B cell (primary cell): ENCODE data around the gene RAB42. TPM values are rescaled to one million over a fixed set of nuclear protein-coding genes. Genes with fewer than 3 reads are reported as not detected.

ENCODE experiments used
- ATAC-seq: fragments of 200-7000 bp; cut with Tn5 transposase; one replicate; pipeline ENCODE4 v1.10.0; 2021; ENCODE audit warnings: low read depth, mild to moderate bottlenecking, moderate number of reproducible peaks, moderate library complexity
- CTCF ChIA-PET: fragments of 350-600 bp; sonication (Branson Sonifier 250); formaldehyde crosslinking; loops from one replicate; lab custom pipeline; 2021; ENCODE audit warnings: antibody characterized with exemption, inconsistent platforms; lab: Charles Lee
- POLR2A ChIA-PET: fragments of 350-600 bp; sonication (Branson Sonifier 250); formaldehyde crosslinking; loops from one replicate; lab custom pipeline; 2021; ENCODE audit warnings: antibody characterized with exemption; lab: Charles Lee
- DNase-seq: peaks from one replicate; pipeline ENCODE4 v3.0.0; 2013
- H2AFZ ChIP-seq: 2 replicates; pipeline ENCODE4 v1.6.1; 2012; ENCODE audit warnings: mild to moderate bottlenecking, low read depth, low read length; ENCODE audit not compliant: insufficient read depth, poor library complexity, severe bottlenecking
- H3K27ac ChIP-seq, 2 donors: 1 replicate in 1 of 2; 2 replicates in 1 of 2; pipeline ENCODE4 v1.5.1; 2012 to 2013; ENCODE audit warnings: low read length in 2 of 2, mild to moderate bottlenecking in 2 of 2, moderate library complexity in 1 of 2
- H3K27me3 ChIP-seq, 4 experiments: fragments of 200-600 bp in 1 of 4; sonication (generic) in 1 of 4; replicated peaks in 1 of 4; 1 replicate in 2 of 4; 2 replicates in 2 of 4; pipeline versions ENCODE4 v1.6.1 to v1.7.0; 2013 to 2016; ENCODE audit warnings: low read length in 3 of 4, mild to moderate bottlenecking in 2 of 4, mixed read lengths in 1 of 4, moderate library complexity in 1 of 4; ENCODE audit not compliant: insufficient read depth in 4 of 4, control insufficient read depth in 3 of 4; ENCODE audit errors: control extremely low read depth in 1 of 4
- H3K36me3 ChIP-seq, 2 experiments: replicated peaks in 1 of 2; 1 replicate in 1 of 2; 2 replicates in 1 of 2; pipeline versions ENCODE4 v1.6.1 to v1.7.1; 2013; ENCODE audit warnings: low read length in 1 of 2; ENCODE audit not compliant: insufficient read depth in 2 of 2, control insufficient read depth in 1 of 2; ENCODE audit errors: control extremely low read depth in 1 of 2, extremely low read depth in 1 of 2
- H3K4me1 ChIP-seq, 2 donors: fragments of 200-600 bp in 1 of 2; sonication (generic) in 1 of 2; 1 replicate in 1 of 2; 2 replicates in 1 of 2; pipeline versions ENCODE4 v1.5.1 to v1.6.1; 2013 to 2017; ENCODE audit warnings: low read length in 2 of 2; ENCODE audit not compliant: control insufficient read depth in 2 of 2, insufficient read depth in 2 of 2
- H3K4me2 ChIP-seq: replicated peaks from 2 replicates; pipeline ENCODE3; 2012; ENCODE audit warnings: mild to moderate bottlenecking, low read depth, low read length; ENCODE audit not compliant: poor library complexity, severe bottlenecking
- H3K4me3 ChIP-seq, 5 experiments: fragments of 200-600 bp in 1 of 5; sonication (generic) in 1 of 5; 1 replicate in 3 of 5; 2 replicates in 2 of 5; pipeline versions ENCODE4 v1.5.1 to v1.7.0; 2011 to 2016; ENCODE audit warnings: low read length in 4 of 5, mild to moderate bottlenecking in 4 of 5, low read depth in 2 of 5, control low read depth in 1 of 5, moderate library complexity in 1 of 5; ENCODE audit not compliant: insufficient read depth in 1 of 5; ENCODE audit errors: control extremely low read depth in 1 of 5, extremely low read depth in 1 of 5
- H3K79me2 ChIP-seq: fragments of 200-600 bp; sonication (generic); one replicate; pipeline ENCODE4 v1.6.0; 2016; ENCODE audit warnings: low read length; ENCODE audit not compliant: control insufficient read depth, insufficient read depth
- H3K9ac ChIP-seq: fragments of 200-600 bp; sonication (generic); 2 replicates; pipeline ENCODE4 v1.6.1; 2017; ENCODE audit warnings: mild to moderate bottlenecking, low read length, moderate library complexity
- H3K9me3 ChIP-seq, 3 donors: one replicate each; pipeline versions ENCODE4 v1.6.1 to v1.7.1; 2013; ENCODE audit warnings: low read length in 2 of 3; ENCODE audit not compliant: control insufficient read depth in 2 of 3, insufficient read depth in 1 of 3; ENCODE audit errors: control extremely low read depth in 1 of 3
- H4K20me1 ChIP-seq: 2 replicates; pipeline ENCODE4 v1.6.0; 2012; ENCODE audit warnings: mild to moderate bottlenecking, low read length; ENCODE audit not compliant: insufficient read depth, control insufficient read depth, poor library complexity, severe bottlenecking
- H3K27ac Mint-ChIP-seq: one replicate; pipeline ENCODE4 v1.8.0; 2021; ENCODE audit warnings: mixed read lengths
- H3K27me3 Mint-ChIP-seq: one replicate; pipeline ENCODE4 v1.8.0; 2021; ENCODE audit warnings: mixed read lengths
- H3K4me1 Mint-ChIP-seq: one replicate; pipeline ENCODE4 v1.8.0; 2021; ENCODE audit warnings: mixed read lengths
- H3K4me3 Mint-ChIP-seq: one replicate; pipeline ENCODE4 v1.8.0; 2021; ENCODE audit warnings: mixed read lengths
- H3K9me3 Mint-ChIP-seq: one replicate; pipeline ENCODE4 v1.8.0; 2022; ENCODE audit warnings: mixed read lengths; ENCODE audit not compliant: insufficient read depth
- EZH2 ChIP-seq: IDR thresholded peaks from 2 replicates; pipeline ENCODE4 v1.6.1; 2012; ENCODE audit warnings: borderline replicate concordance, low read depth, mild to moderate bottlenecking, moderate library complexity, low read length; ENCODE audit not compliant: insufficient read depth, poor library complexity, severe bottlenecking
- WGBS: methylation state at CpG from one replicate; pipeline ENCODE4 v1.1.5; 2013; ENCODE audit warnings: missing lambda C conversion rate; ENCODE audit not compliant: insufficient coverage; 5-methylcytosine and 5-hydroxymethylcytosine counted together
- intact Hi-C: fragments of 100-400 bp; cut with micrococcal nuclease; formaldehyde crosslinking; loops from one replicate; pipeline ENCODE4 v1.10.0; 2022
- polyA plus RNA-seq: library from polyadenylated mRNA; depleted of rRNA; stranded (reverse); fragments of >200 nt; gene quantifications from 2 replicates; pipeline ENCODE4 v1.2.3, GENCODE V29; 2012
- total RNA-seq, 2 donors: library from RNA; stranded (reverse); fragments of 120-200 nt in 1 of 2; gene quantifications; 1 replicate in 1 of 2; 2 replicates in 1 of 2; pipeline versions ENCODE4 v1.2.3 to v1.2.4, GENCODE V29; 2013 to 2022
- TF ChIP-seq, protein P1 (sequence below): fragments of 200-600 bp; IDR thresholded peaks from one replicate; pipeline ENCODE4 v1.8.0; 2022; ENCODE audit warnings: antibody characterized with exemption, mild to moderate bottlenecking

The RAB42 gene
- total and polyA plus RNA-seq, 2 donors (not counting 1 experiment from before 2014, with no cell fraction given), result not detected

- Histone ChIP-seq H3K4me1 (peaks cover 0 to 11% of the 10 kb centered on the region in 2 donors), H3K9ac (no peak overlapping the region), H3K9me3 (no peaks in the 10 kb centered on the region), H3K4me2 (no peak overlapping the region), H4K20me1 (no peaks in the 10 kb centered on the region), H2AFZ (no peak overlapping the region), H3K27me3 (no peaks in the 10 kb centered on the region), H3K36me3 (no peaks in the 10 kb centered on the region), H3K4me3 (no peak overlapping the region), H3K79me2 (peaks cover 10% of the 10 kb centered on the region), H3K27ac (no peak overlapping the region)
- ATAC-seq (no peak), DNase-seq (no peak)
- Mint-ChIP-seq H3K4me1 (peaks cover 10% of the 10 kb centered on the region), H3K4me3 (no peak overlapping the region), H3K9me3 (no peaks in the 10 kb centered on the region), H3K27ac (no peak overlapping the region), H3K27me3 (no peaks in the 10 kb centered on the region)
- CTCF ChIA-PET, result no interaction called here
- intact Hi-C loops, result no loop called here
- no CpG with 5 or more reads among the region's 3 CpGs for WGBS
- no peak for TF ChIP-seq EZH2
- TF ChIP-seq, protein P1, sequence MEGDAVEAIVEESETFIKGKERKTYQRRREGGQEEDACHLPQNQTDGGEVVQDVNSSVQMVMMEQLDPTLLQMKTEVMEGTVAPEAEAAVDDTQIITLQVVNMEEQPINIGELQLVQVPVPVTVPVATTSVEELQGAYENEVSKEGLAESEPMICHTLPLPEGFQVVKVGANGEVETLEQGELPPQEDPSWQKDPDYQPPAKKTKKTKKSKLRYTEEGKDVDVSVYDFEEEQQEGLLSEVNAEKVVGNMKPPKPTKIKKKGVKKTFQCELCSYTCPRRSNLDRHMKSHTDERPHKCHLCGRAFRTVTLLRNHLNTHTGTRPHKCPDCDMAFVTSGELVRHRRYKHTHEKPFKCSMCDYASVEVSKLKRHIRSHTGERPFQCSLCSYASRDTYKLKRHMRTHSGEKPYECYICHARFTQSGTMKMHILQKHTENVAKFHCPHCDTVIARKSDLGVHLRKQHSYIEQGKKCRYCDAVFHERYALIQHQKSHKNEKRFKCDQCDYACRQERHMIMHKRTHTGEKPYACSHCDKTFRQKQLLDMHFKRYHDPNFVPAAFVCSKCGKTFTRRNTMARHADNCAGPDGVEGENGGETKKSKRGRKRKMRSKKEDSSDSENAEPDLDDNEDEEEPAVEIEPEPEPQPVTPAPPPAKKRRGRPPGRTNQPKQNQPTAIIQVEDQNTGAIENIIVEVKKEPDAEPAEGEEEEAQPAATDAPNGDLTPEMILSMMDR, result no peak
- POLR2A ChIA-PET, result no interaction called here
These were observed 43.7 kb upstream of the RAB42 start for GRCh38 chr1:28548318-28548717.

GRCh38 chr1:28551381-28551780 is 40.7 kb upstream of the RAB42 start:
- Histone ChIP-seq H3K9ac (no peak overlapping the region), H3K4me1 (peaks cover 5 to 17% of the 10 kb centered on the region in 2 donors), H2AFZ (peak overlapping the region; percentile 94), H3K79me2 (peaks cover 14% of the 10 kb centered on the region), H3K9me3 (no peaks in the 10 kb centered on the region), H3K27ac (peak overlapping the region in 1 of 2 donors; percentile 86), H3K4me3 (no peak overlapping the region), H3K36me3 (peaks cover 0 to 10% of the 10 kb centered on the region in 2 experiments), H4K20me1 (no peaks in the 10 kb centered on the region), H3K4me2 (no peak overlapping the region), H3K27me3 (no peaks in the 10 kb centered on the region)
- H3K27ac Mint-ChIP-seq, result peak overlapping the region; percentile 4
- CTCF ChIA-PET, result interaction anchor here (1.7 to 3.9 kb wide), 2 partner anchors 30 to 330 kb away, joined by 5 to 23 read pairs; no protein-coding TSS in a partner anchor
- POLR2A ChIA-PET, result interaction anchor here (0.6 to 1.9 kb wide), 6 partner anchors 28 to 548 kb away, joined by 3 to 10 read pairs (median 4); partner anchors contain the start of gene YTHDF2
- H3K4me1 Mint-ChIP-seq, result peaks cover 18% of the 10 kb centered on the region
- H3K9me3 Mint-ChIP-seq, result no peaks in the 10 kb centered on the region
- H3K4me3 Mint-ChIP-seq, result peak overlapping the region; percentile 23
- TF ChIP-seq, protein P1, result no peak
- TF ChIP-seq EZH2, result no peak
- 96% methylated on average over 4 of the region's 6 CpGs for WGBS
- DNase-seq, result no peak
- intact Hi-C loops, result no loop called here
- no peak for ATAC-seq
- H3K27me3 Mint-ChIP-seq, result no peaks in the 10 kb centered on the region
